Measurements from ENCODE around the gene LHFPL2. TPM values are rescaled to one million over a fixed set of nuclear protein-coding genes. Genes with fewer than 3 reads are reported as not detected.

LHFPL2 gene
- total RNA-seq, 1 donor from 2014 or later = not detected

GRCh38 chr5:78570646-78571045 is 77.9 kb downstream of the LHFPL2 start:
- intact Hi-C loops (cut with micrococcal nuclease) = no loop called here

- intact Hi-C loops (cut with micrococcal nuclease) = no loop called here
Observed at GRCh38 chr5:78569441-78569840, 79.1 kb downstream of the LHFPL2 start.

GRCh38 chr5:78568676-78569075 is 79.9 kb downstream of the LHFPL2 start:
- intact Hi-C loops (cut with micrococcal nuclease) = no loop called here

GRCh38 chr5:78568212-78568611 is 80.4 kb downstream of the LHFPL2 start:
- intact Hi-C loops (cut with micrococcal nuclease) = no loop called here

GRCh38 chr5:78567617-78568016 is 81.0 kb downstream of the LHFPL2 start:
- intact Hi-C loops (cut with micrococcal nuclease) = no loop called here

GRCh38 chr5:78566747-78567425 is 81.7 kb downstream of the LHFPL2 start:
- intact Hi-C loops (cut with micrococcal nuclease) = no loop called here

GRCh38 chr5:78565395-78565794 is 83.2 kb downstream of the LHFPL2 start:
- intact Hi-C loops (cut with micrococcal nuclease) = no loop called here

GRCh38 chr5:78563621-78564020 is 85.0 kb downstream of the LHFPL2 start:
- intact Hi-C loops (cut with micrococcal nuclease) = no loop called here

GRCh38 chr5:78562714-78563330 is 85.8 kb downstream of the LHFPL2 start:
- intact Hi-C loops (cut with micrococcal nuclease) = no loop called here

GRCh38 chr5:78562001-78562400 is 86.6 kb downstream of the LHFPL2 start:
- intact Hi-C loops (cut with micrococcal nuclease) = no loop called here

- intact Hi-C loops (cut with micrococcal nuclease) = no loop called here
Observed at GRCh38 chr5:78561261-78561660, 87.3 kb downstream of the LHFPL2 start.

GRCh38 chr5:78560000-78560855 is 88.3 kb downstream of the LHFPL2 start:
- intact Hi-C loops (cut with micrococcal nuclease) = no loop called here

- intact Hi-C loops (cut with micrococcal nuclease) = no loop called here
Observed at GRCh38 chr5:78557601-78558000, 91.0 kb downstream of the LHFPL2 start.

GRCh38 chr5:78555870-78556269 is 92.7 kb downstream of the LHFPL2 start:
- intact Hi-C loops (cut with micrococcal nuclease) = no loop called here

- intact Hi-C loops (cut with micrococcal nuclease) = no loop called here
Observed at GRCh38 chr5:78554670-78555069, 93.9 kb downstream of the LHFPL2 start.

GRCh38 chr5:78553580-78554353 is 94.8 kb downstream of the LHFPL2 start:
- intact Hi-C loops (cut with micrococcal nuclease) = no loop called here

GRCh38 chr5:78552729-78553342 is 95.7 kb downstream of the LHFPL2 start:
- intact Hi-C loops (cut with micrococcal nuclease) = no loop called here

- intact Hi-C loops (cut with micrococcal nuclease) = no loop called here
Observed at GRCh38 chr5:78550891-78551290, 97.7 kb downstream of the LHFPL2 start.

GRCh38 chr5:78549043-78549442 is 99.5 kb downstream of the LHFPL2 start:
- intact Hi-C loops (cut with micrococcal nuclease) = no loop called here

- intact Hi-C loops (cut with micrococcal nuclease) = no loop called here
Observed at GRCh38 chr5:78547731-78548615, 100.6 kb downstream of the LHFPL2 start.
